NK-92 (cell line): Measurements from ENCODE around the gene LGMN.
"Not testable (repeated sequence)": the region's sequence is repeated elsewhere in the genome, so short reads cannot be mapped to it uniquely, and the experiment has no call there.

Source experiments
- DNase-seq: peaks from one replicate; lab custom pipeline; 2025; ENCODE audit not compliant: unreplicated experiment; lab: John Stamatoyannopoulos, UW

LGMN gene

GRCh38 chr14:92763666-92764631 is 15.5 kb upstream of the LGMN start:
- not testable (repeated sequence) for DNase-seq

- DNase-seq: no peak
Measured at GRCh38 chr14:92760524-92760805, 12.0 kb upstream of the LGMN start.

DNA sequence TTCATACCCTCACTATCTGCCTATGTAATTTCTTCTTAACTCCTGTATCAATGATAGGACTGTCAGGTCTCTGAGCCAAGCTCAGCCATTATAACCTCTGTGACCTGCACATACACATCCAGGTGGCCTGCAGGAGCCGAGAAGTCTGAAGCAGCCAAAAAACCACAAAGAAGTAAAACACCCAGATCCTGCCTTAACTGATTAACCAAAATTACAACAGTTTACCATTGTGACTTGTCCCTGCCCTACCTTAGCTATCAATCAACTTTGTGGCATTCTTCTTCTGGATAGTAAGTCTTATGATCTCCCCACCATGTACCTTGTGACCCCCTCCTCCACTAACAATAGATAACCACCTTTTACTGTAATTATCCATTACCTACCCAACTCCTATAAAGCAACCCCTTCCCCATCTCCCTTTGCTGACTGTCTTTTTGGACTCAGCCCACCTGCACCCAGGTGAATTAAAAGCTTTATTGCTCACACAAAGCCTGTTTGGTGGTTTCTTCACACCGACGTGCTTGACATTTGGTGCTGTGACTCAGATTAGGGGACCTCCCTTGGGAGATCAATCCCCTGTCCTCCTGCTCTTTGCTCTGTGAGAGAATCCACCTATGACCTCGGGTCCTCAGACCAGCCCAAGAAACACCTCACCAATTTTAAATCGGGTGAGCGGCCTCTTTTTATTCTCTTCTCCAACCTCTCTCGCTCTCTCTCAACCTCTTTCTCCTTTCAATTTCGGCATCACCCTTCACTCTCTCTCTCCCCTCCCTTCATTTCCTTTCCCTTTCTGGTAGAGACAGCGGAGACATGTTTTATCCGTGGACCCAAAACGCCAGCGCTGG is 11.5 kb upstream of the LGMN start:
- no peak for DNase-seq

- no peak for DNase-seq
Measured at GRCh38 chr14:92759300-92759678, 10.9 kb upstream of the LGMN start.

DNA sequence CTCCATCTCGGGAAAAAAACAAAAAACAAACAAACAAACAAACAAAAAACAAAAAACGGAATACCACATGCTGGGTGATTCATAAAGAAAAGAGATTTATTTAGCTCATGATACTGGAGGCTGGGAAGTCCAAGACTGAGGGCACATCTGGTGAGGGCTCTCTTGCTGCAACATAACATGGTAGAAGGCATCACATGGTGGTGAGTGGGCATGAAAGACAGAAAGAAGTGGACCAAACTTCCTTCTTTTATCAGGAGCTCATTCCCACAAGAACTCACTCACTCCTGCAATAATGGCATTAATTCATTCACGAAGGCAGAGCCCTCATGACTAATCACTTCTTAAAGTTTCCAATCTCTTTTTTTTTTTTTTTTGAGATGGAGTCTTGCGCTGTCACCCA is 8.0 kb upstream of the LGMN start:
- DNase-seq: no peak

DNA sequence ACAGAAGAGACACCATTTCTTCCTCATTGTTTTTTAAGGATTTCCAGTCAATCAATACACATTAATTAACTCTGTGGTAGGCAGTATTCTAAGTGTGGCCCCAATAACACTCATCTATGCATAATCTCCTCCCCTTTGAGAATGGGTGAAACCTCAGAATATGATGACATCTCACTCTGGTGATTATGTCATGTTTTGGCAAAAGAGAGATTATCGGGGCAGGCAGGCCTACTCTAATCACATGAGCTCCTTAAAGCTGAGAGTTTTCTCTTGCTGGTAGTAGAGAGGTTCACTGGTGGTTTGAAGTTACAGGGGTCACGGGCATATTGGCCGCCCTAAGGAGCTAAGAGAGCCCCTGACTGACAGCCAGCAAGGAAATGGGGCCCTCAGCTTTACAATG is 7.1 kb upstream of the LGMN start:
- DNase-seq: no peak

DNA sequence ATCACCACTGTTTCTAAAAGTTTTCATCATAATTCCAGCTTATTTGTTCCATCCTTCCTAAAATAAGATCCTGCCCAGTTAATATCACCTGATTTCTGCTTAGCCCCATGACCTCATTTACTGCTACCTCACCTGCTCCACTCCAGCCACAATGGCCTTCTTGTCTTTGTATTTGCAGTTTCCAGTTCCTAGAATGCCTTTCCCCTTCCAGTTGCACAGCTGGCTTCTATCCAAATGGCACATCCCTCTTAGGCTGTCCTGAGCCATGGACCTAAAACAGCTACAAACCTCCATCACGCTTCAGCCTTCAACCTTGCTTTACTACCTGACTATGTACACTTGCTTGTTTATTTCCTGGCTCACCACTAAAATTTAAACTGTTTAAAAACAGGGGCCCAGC is 6.5 kb upstream of the LGMN start:
- DNase-seq: no peak

DNA sequence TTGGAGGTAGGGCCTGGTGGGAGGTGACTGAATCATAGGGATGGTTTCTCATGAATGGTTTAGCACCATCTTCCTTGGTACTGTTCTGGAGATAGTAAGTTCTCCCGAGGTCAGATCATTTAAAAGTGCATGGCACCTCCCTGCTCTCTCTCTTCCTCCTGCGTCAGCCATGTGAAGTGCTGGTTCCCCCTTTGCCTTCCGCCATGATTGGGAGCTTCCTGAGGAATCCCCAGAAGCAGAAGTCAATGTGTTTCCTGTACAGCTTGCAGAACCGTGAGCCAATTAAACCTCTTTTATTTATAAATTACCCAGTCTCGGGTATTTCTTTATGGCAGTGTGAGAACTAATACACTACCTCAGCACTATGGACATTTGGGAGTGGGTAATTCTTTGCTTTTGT is 4.8 kb upstream of the LGMN start:
- DNase-seq: no peak

GRCh38 chr14:92751819-92752218 is 3.4 kb upstream of the LGMN start:
- DNase-seq: no peak

DNA sequence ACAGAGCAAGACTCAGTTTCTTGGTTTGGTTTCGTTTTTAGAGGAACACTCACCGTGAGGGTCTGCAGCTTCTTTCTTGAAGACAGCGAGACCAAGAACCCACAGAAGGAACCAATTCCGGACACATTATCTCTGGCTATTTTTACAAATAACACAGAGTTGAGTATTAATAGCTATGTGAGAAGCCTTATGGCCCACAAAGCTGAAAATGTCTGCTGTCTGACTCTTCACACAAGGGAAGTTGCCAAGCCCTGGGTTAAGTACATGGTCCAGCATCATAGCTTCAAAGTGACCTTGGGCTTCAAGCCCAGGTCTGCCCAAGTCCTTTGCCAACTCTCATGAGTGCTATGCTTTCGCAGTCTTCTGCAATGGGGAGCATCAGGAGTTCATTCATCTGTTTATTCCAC is 2.6 kb upstream of the LGMN start:
- no peak for DNase-seq

GRCh38 chr14:92750222-92750728 is 1.8 kb upstream of the LGMN start:
- not testable (repeated sequence) for DNase-seq

DNA sequence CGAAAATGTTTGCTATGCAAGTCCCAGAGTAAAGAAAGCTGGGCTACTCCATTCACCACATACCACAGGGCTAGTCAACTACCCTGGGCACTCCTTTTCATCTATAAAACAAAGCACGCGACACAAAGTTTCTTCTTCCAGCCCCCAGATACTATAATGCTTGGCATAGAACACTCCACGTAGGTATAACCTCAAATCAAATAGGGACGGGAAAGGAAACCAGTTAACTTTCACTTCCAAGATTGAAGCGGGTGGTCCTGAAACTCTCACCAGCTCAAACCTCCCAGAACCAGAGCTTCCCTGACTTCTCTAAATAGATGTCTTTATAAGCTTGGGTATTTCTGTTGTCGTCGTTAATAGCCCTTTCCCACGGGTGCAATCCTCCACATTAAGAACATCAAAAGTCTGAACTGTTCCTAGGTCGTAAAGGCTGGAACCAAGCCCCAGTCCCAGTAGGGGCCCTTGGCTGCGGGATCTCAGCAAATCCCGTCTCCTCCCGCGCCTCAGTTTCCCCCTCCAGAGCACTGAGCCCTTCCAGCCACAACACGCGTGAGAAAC is 647 bp downstream of the LGMN start:
- no peak for DNase-seq

DNA sequence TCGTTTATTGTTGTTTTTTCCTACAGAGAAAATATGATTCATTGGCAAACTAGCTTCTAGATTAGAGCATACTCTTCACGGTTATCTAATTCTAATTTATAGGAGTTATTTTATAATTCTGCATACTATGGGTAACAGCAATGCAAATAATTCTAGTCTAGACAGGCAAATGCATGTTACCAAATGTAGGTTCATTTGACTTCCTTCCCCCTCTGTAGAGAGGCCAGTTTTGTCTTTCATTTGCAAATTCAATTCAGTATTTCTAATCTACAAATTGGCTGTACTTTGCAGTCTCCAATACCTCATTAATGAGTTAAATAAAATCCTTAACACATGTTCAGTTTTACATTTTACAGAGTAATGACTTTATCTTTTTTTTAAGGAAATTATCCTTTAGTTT is 4.2 kb downstream of the LGMN start:
- no peak for DNase-seq

GRCh38 chr14:92740440-92740839 is 8.0 kb downstream of the LGMN start:
- no peak for DNase-seq

GRCh38 chr14:92737619-92738188 is 10.7 kb downstream of the LGMN start:
- DNase-seq: no peak

GRCh38 chr14:92737206-92737605 is 11.2 kb downstream of the LGMN start:
- DNase-seq: no peak

DNA sequence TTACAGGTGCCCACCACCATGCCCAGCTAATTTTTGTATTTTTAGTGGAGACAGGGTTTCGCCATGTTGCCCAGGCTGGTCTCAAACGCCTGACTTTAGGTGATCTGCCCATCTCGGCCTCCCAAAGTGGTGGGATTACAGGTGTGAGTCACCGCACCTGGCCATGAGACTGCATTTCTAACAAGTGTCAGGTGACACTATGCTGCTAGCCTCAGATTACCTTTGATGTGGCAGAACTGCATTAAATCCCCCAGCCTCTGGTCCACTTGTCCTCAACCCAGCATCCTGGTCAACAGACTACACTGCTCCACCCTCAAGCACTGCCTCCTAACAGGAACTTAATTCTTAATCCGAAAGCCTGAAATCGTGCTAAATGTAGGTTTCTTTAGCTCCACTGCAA is 13.1 kb downstream of the LGMN start:
- no peak for DNase-seq

DNA sequence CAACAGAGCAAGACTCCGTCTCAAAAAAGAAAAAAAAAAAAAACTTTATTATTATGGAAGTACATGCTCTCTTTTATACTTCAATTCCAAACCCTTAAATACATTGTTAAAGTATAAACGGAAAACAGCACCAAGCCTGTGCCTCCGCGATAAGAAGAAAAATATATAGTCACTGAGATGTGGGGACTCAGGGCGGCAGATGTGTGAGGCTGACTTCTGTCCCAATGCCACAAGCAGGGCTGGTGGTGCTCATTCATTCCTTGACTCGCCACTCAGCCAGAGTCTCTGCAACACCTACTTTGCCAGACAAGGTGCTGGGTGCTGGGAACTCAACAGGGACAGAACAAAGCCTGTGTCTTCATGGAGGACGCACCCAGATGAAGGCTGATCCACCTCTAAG is 13.8 kb downstream of the LGMN start:
- no peak for DNase-seq

DNA sequence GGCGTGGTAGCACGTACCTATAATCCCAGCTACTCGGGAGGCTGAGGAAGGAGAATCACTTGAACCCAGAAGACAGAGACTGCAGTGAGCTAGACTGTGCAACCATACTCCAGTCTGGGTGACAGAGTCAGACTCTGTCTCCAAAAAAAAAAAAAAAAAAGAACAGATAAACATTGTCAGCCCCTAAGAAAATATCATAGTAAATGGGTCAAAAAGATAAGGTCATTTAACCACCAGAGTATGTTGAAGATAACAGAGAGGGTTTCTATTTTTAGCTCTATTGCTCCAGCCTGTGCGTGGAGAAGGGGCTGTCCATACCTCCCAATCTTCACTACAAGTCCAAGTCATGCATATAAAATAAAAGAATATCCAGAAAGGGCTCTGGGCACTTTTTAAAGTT is 15.4 kb downstream of the LGMN start:
- no peak for DNase-seq

- DNase-seq: no peak
Measured at GRCh38 chr14:92731622-92732115, 16.8 kb downstream of the LGMN start.

DNA sequence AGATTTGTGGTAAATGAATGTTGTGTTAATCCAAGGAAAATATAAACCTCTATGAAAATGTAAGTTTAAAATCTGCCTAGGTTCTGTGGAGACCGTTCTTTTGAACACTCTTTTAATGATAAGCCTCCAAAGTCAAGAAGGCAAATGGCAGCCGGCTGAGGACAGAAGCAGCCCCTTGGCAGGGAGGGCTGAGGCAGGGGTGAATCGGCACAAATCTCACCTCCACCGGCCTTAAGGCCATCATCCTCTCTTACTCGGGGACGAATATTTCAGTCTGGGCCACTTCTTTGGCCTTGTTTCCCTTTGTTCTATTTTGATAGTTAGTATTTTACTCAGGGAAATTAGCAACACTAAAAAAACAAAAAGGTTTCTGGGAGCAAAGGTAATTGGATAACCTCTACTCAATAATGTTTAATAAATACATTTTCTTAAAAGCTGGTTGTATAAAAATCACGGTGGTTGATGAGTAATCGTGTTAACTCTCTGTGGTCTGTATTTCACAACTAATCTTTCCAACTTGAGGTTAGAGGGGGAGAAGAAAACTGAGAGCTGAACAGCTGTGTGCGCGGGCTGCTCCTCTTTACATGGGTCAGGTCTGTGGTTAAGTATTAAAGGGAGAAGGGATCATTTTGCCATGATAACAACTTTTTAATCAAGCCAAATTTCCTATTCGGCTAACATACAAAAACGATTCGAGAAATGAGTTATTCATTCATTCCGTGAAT is 18.6 kb downstream of the LGMN start:
- DNase-seq: no peak
